Measurements from ENCODE around the gene OR51B4.
"Not testable (repeated sequence)": the region's sequence is repeated elsewhere in the genome, so short reads cannot be mapped to it uniquely, and the experiment has no call there.

OR51B4 gene

DNA sequence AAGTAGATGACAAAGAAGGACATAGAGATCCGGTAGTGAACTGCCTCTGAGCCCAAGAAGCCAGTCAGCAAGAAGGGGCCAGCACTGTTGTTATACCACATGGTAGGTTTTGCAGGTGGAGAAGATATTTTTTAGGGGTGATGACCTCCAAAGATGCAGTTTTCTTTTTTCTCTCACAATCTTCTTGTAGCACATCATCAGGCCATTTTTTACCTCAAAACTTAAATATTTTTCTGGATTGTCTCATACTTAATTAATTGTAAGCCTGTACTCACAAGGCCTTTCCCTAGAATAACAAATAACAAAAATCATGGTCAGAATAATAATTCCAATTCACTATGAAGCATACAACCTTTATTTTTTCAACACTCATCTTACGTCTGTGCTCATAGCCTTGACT is at the start of gene OR51B4:
TSS of gene OR51B4 (minus strand) at position 101 of the 400 bp plus-strand sequence. CDS start at position 101, 0 bp downstream.
- no peak for DNase-seq (ENCODE audit: low read depth in 3 of 3, low spot score in 1 of 3)

DNA sequence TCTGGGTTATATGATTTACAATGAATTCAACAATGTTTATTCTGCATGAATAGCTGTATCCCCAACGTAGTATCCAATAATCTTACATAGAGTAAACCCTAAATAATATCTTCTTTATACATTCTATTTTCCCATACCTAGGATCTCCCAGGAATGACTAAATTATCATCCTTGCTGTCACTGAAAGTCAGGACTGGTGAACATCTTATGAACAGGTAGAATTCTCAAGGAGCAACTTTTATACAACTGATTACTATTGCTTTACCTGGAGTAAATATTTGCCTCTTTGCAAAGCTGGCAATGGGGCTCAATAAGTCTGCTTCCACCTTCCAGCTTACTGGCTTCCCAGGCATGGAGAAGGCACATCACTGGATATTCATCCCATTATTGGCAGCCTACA is 49.5 kb upstream of the OR51B4 start, which contains the start of gene OR51B6:
TSS of gene OR51B6 (plus strand) at position 301 of the 400 bp plus-strand sequence. CDS start at position 301, 0 bp downstream.
- DNase-seq (ENCODE audit: low read depth in 3 of 3, low spot score in 1 of 3), result no peak

DNA sequence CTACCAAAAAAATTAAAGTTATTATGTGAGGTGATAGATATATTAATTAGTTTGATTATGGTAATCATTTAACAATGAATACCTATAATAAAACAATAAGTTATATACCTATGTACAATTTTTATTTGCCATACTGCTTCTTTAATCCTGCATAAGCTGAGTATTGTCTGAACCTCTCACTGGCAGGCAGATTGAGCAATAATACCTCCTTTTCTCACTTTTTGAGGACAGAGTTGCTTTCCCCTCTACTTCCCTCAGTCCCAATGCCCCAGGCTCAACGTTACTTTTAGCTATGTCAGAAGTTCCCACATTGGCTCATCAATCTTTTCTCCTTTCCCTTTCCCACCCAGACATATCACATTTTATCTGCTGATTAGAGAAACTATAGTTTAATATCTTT is 47.8 kb upstream of the OR51B4 start:
- no peak for DNase-seq (ENCODE audit: low read depth in 3 of 3, low spot score in 1 of 3)

- DNase-seq (ENCODE audit: low read depth in 3 of 3, low spot score in 1 of 3), result no peak
Measured at GRCh38 chr11:5348551-5349194, 46.9 kb upstream of the OR51B4 start.

- no peak for DNase-seq (ENCODE audit: low read depth in 3 of 3, low spot score in 1 of 3)
Measured at GRCh38 chr11:5345831-5346230, 44.1 kb upstream of the OR51B4 start.

GRCh38 chr11:5343474-5344335 is 42.0 kb upstream of the OR51B4 start, which contains the start of gene OR51B5:
TSS of gene OR51B5 (minus strand) at chr11:5343524. CDS start at chr11:5343524, 0 bp downstream.
- DNase-seq (ENCODE audit: low read depth in 3 of 3, low spot score in 1 of 3), result no peak

DNA sequence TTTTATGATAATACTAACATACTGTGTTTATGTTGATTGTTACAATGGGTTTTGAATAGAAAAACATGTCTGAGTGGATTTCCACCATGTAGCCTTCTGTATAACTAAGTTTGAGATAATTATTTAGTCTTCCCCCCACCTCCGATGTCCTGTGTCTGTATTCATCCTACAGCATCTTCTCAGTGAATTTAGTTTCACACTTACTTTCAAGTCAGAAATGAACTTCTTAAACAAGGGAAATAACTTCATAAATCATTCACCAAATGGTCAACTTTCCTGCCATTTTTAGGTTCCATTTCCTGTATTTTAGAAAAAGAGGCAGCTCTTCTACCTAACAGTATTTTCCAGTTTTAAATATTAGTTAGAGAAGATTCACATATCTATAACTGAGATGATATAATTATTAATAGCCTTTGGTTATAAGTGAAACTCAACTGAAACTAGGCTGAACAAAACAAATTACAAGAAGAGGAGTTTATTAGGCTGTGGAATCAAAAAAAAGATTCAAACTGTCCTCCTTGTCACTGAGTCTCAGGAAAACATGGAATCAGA is 38.1 kb upstream of the OR51B4 start:
- no peak for DNase-seq (ENCODE audit: low read depth in 3 of 3, low spot score in 1 of 3)

- not testable (repeated sequence) for DNase-seq (ENCODE audit: low read depth in 3 of 3, low spot score in 1 of 3)
Measured at GRCh38 chr11:5337253-5337652, 35.5 kb upstream of the OR51B4 start.

DNA sequence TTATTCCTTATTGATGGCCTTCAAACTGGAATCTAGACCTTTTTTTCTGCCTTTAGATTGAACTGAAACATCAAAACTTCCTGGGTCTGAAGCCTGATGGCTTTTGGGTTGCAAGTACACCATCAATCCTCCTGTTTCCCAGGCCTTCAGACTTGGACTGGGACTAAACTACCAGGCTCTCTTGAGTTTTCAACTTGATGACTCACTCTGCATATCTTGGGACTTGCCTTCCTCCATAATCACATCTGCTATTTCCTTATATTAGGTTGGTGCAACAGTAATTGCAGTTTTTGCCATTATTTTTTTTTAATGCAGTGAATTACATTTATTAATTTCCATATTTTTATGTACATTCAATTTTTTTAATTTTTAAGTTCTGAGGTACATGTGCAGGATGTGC is 34.6 kb upstream of the OR51B4 start:
- DNase-seq (ENCODE audit: low read depth in 3 of 3, low spot score in 1 of 3), result no peak

GRCh38 chr11:5335170-5335569 is 33.4 kb upstream of the OR51B4 start:
- no peak for DNase-seq (ENCODE audit: low read depth in 3 of 3, low spot score in 1 of 3)

DNA sequence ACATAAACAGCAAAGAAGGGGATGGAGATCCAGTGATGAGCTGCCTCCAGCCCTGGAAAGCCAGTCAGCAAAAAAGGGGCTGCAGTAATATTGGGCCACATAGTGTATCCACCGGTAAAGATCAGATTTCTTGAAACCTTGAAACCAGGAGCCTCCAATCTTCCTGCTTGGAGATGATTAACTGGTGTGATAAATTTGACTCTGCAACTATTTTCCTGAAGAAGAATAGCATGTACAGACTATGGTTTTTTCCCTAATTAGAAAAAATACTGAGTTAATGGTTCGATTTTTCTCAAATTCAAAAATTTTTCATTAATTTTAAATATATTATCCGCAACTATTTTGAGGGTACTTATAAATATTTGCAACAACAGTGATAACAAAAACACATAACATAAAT is 22.5 kb upstream of the OR51B4 start, which contains the start of gene OR51B2:
TSS of gene OR51B2 (minus strand) at position 101 of the 400 bp plus-strand sequence. CDS start at position 101, 0 bp downstream.
- no peak for DNase-seq (ENCODE audit: low read depth in 3 of 3, low spot score in 1 of 3)

DNA sequence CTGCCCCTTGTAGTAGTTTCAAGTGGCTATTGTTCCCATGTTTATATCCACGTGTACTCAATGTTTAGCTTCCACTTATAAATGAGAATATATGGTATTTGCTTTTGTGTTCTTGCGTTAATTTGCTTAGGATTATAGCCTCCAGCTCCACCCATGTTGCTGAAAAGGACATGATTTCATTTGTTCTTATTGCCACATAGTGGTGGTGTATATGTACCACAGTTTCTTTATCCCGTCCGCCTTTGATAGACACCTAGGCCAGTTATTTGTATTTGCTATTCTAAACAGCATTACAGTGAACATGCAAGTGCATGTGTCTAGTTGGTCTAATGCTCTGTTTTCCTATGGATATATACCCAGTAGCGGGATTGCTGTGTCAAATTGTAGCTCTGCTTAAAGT is 15.5 kb upstream of the OR51B4 start:
- DNase-seq (ENCODE audit: low read depth in 3 of 3, low spot score in 1 of 3), result no peak

DNA sequence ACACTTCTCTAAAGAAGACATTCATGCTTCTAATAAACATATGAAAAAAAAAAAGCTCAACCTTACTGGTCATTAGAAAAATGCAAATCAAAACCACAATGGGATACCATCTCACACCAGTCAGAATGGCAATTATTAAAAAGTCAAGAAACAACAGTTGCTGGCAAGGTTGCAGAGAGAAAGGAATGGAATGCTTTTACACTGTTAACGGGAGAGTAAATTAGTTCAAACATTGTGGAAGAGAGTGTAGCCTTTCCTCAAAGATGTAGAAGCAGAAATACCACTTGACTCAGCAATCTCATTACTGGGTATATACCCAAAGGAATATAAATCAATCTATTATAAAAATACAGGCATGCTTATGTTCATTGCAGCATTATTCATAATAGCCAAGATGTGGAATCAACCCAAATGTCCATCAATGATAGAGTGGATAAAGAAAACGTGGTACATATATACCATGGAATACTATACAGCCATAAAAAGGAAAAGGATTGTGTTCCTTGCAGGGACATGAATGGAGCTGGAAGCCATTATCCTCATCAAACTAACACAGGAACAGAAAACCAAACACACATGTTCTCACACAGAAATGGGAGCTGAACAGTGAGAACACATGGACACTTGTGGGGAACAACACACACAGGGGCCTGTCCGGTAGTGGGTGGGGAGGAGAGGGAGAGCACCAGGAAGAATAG is 11.7 kb upstream of the OR51B4 start:
- not testable (repeated sequence) for DNase-seq (ENCODE audit: low read depth in 3 of 3, low spot score in 1 of 3)

- DNase-seq (ENCODE audit: low read depth in 3 of 3, low spot score in 1 of 3), result no peak
Measured at GRCh38 chr11:5310423-5310822, 8.7 kb upstream of the OR51B4 start.

DNA sequence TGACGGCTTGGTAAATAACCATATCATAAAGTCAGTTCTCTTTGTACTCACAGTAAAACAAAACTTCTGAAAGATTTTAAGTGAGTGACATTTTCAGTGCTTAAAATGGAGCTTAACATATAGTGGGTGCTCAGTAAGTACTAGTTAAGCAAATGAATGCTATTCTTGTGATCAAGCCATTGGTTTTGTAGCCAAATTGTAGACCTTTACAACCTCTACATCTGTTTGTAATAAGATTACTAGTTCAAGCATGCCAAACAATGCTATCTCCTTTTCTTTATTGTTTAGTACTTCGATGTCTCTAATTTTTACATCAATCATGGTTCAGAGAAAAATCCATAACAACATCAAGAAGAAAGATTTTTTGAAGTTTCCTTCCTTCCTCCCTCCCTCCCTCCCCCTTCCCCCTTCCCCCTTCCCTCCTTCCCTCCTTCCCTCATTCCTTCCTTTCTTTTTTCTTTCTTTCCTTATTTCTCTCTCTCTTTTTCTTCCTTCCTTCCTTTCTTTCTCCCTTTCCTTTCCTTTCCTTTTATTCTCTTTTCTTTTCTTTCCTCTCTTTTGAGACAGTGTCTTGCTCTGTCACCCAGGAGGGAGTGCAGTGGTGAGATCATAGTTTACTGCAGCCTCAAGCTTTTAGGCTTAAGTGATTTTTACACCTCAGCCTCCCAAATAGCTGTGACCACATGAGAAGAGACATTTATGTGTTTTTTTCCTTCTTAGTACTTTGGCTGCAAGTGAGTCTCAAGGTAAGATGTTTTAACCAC is 5.7 kb upstream of the OR51B4 start:
- DNase-seq (ENCODE audit: low read depth in 3 of 3, low spot score in 1 of 3), result no peak

- no peak for DNase-seq (ENCODE audit: low read depth in 3 of 3, low spot score in 1 of 3)
Measured at GRCh38 chr11:5304046-5304445, 2.3 kb upstream of the OR51B4 start.

GRCh38 chr11:5303626-5304025 is 1.9 kb upstream of the OR51B4 start:
- DNase-seq (ENCODE audit: low read depth in 3 of 3, low spot score in 1 of 3), result no peak

GRCh38 chr11:5300251-5300650 is 1.5 kb downstream of the OR51B4 start:
- no peak for DNase-seq (ENCODE audit: low read depth in 3 of 3, low spot score in 1 of 3)

- DNase-seq (ENCODE audit: low read depth in 3 of 3, low spot score in 1 of 3), result no peak
Measured at GRCh38 chr11:5298451-5298850, 3.3 kb downstream of the OR51B4 start.

GRCh38 chr11:5297721-5298323 is 3.9 kb downstream of the OR51B4 start:
- DNase-seq (ENCODE audit: low read depth in 3 of 3, low spot score in 1 of 3), result no peak

Measured in stimulated activated CD4-positive, alpha-beta T cell treated with anti-CD3 and anti-CD28 coated beads, TNF-alpha, amount 100 ng/mL, for 1 hour (primary cell).